Muscle of leg (tissue), 11 donors: ENCODE results near the gene SPTBN4. TPM values are rescaled to one million over a fixed set of nuclear protein-coding genes. Genes with fewer than 3 reads are reported as not detected.
"Not testable (repeated sequence)": the region's sequence is repeated elsewhere in the genome, so short reads cannot be mapped to it uniquely, and the experiment has no call there.

Source experiments
- DNase-seq: peaks from one replicate; pipeline ENCODE4 v3.0.0; 2013
- H3K27ac ChIP-seq: one replicate; pipeline ENCODE4 v1.5.1; 2013; ENCODE audit warnings: mild to moderate bottlenecking, low read length, control low read depth
- H3K27me3 ChIP-seq: one replicate; pipeline ENCODE4 v1.6.1; 2013; ENCODE audit warnings: low read length; ENCODE audit not compliant: control insufficient read depth, insufficient read depth
- H3K36me3 ChIP-seq: one replicate; pipeline ENCODE4 v1.6.1; 2013; ENCODE audit warnings: low read length; ENCODE audit not compliant: control insufficient read depth, insufficient read depth
- H3K4me1 ChIP-seq: one replicate; pipeline ENCODE4 v1.6.1; 2013; ENCODE audit warnings: low read length; ENCODE audit not compliant: control insufficient read depth, insufficient read depth
- H3K4me3 ChIP-seq: one replicate; pipeline ENCODE4 v1.5.1; 2013; ENCODE audit warnings: low read length, control low read depth
- H3K9me3 ChIP-seq: replicated peaks from 2 replicates; pipeline ENCODE4 v1.6.1; 2013; ENCODE audit warnings: low read depth, low read length; ENCODE audit not compliant: control insufficient read depth
- WGBS: methylation state at CpG from one replicate; pipeline ENCODE4 v1.1.5; 2013; ENCODE audit warnings: missing lambda C conversion rate; ENCODE audit not compliant: insufficient coverage; 5-methylcytosine and 5-hydroxymethylcytosine counted together
- polyA plus RNA-seq, 8 donors: library from polyadenylated mRNA; unstranded; fragments of 120-200 nt; gene quantifications; one replicate each; pipeline versions ENCODE4 v1.2.1 to v1.2.3, GENCODE V29; 2013; ENCODE audit warnings: inconsistent platforms in 1 of 8, low replicate concordance in 1 of 8; ENCODE audit not compliant: insufficient read length in 8 of 8, insufficient read depth in 1 of 8
- total RNA-seq: library from RNA; stranded (reverse); fragments of 120-200 nt; gene quantifications from one replicate; pipeline ENCODE4 v1.2.4, GENCODE V29; 2013

SPTBN4 gene
- total and polyA plus RNA-seq, 9 donors = 0.23 to 0.73 (median 0.43) TPM

GRCh38 chr19:40546153-40546841 lies 79.5 kb downstream of the SPTBN4 start:
- not testable (repeated sequence) for H3K9me3 ChIP-seq, H3K4me3 ChIP-seq, H3K36me3 ChIP-seq, H3K27ac ChIP-seq, DNase-seq
- peaks cover 12% of the 10 kb centered on the region for H3K4me1 ChIP-seq
- no CpG with 5 or more reads among the region's 3 CpGs for WGBS
- H3K27me3 ChIP-seq = peaks cover 18% of the 10 kb centered on the region

- H3K4me1 ChIP-seq = peaks cover 11% of the 10 kb centered on the region
- DNase-seq, H3K27ac ChIP-seq: not testable (repeated sequence)
Observed at GRCh38 chr19:40547190-40547589, 80.4 kb downstream of the SPTBN4 start.

GRCh38 chr19:40547836-40548235 lies 81.0 kb downstream of the SPTBN4 start:
- peaks cover 4% of the 10 kb centered on the region for H3K4me1 ChIP-seq
- peaks cover 3% of the 10 kb centered on the region for H3K9me3 ChIP-seq
- no peak overlapping the region for H3K27ac ChIP-seq
- H3K27me3 ChIP-seq = peaks cover 21% of the 10 kb centered on the region
- WGBS = no CpG with 5 or more reads among the region's 1 CpG
- peak; percentile 80 for DNase-seq
- H3K36me3 ChIP-seq = no peaks in the 10 kb centered on the region
- H3K4me3 ChIP-seq = no peak overlapping the region

More at GRCh38 chr19:40547190-40547589, 80.4 kb downstream of the SPTBN4 start:
- not testable (repeated sequence) for H3K4me3 ChIP-seq, H3K36me3 ChIP-seq, H3K9me3 ChIP-seq
- WGBS = no CpG with 5 or more reads among the region's 4 CpGs
- H3K27me3 ChIP-seq = peaks cover 18% of the 10 kb centered on the region

GRCh38 chr19:40549007-40549708 lies 82.4 kb downstream of the SPTBN4 start:
- Histone ChIP-seq H3K36me3 (no peaks in the 10 kb centered on the region), H3K27me3 (peaks cover 31% of the 10 kb centered on the region), H3K9me3 (peaks cover 3% of the 10 kb centered on the region), H3K4me3 (no peak overlapping the region), H3K27ac (no peak overlapping the region), H3K4me1 (peaks cover 5% of the 10 kb centered on the region)
- WGBS = 5% methylated on average over 32 of the region's 43 CpGs
- peak; percentile 47 for DNase-seq

GRCh38 chr19:40550951-40551350 lies 84.2 kb downstream of the SPTBN4 start:
- WGBS = 90% methylated on average over 2 of the region's 4 CpGs
- Histone ChIP-seq H3K9me3 (peaks cover 3% of the 10 kb centered on the region), H3K4me1 (peaks cover 10% of the 10 kb centered on the region), H3K27ac (no peak overlapping the region), H3K36me3 (no peaks in the 10 kb centered on the region), H3K27me3 (peaks cover 44% of the 10 kb centered on the region), H3K4me3 (no peak overlapping the region)
- DNase-seq = no peak

GRCh38 chr19:40552848-40553247 lies 86.0 kb downstream of the SPTBN4 start:
- 100% methylated on average over 2 of the region's 3 CpGs for WGBS
- peaks cover 10% of the 10 kb centered on the region for H3K4me1 ChIP-seq
- peaks cover 46% of the 10 kb centered on the region for H3K27me3 ChIP-seq
- no peak overlapping the region for H3K4me3 ChIP-seq
- no peak overlapping the region for H3K27ac ChIP-seq
- no peak for DNase-seq
- H3K36me3 ChIP-seq = no peaks in the 10 kb centered on the region
- no peaks in the 10 kb centered on the region for H3K9me3 ChIP-seq

GRCh38 chr19:40553885-40554857 lies 87.4 kb downstream of the SPTBN4 start:
- DNase-seq = no peak
- H3K4me3 ChIP-seq = no peak overlapping the region
- no peaks in the 10 kb centered on the region for H3K9me3 ChIP-seq
- peaks cover 41% of the 10 kb centered on the region for H3K27me3 ChIP-seq
- WGBS = 8% methylated on average over 61 of the region's 69 CpGs
- no peaks in the 10 kb centered on the region for H3K36me3 ChIP-seq
- peaks cover 10% of the 10 kb centered on the region for H3K4me1 ChIP-seq
- H3K27ac ChIP-seq = no peak overlapping the region

GRCh38 chr19:40555978-40556689 lies 89.3 kb downstream of the SPTBN4 start:
- Histone ChIP-seq H3K4me3 (no peak overlapping the region), H3K9me3 (no peaks in the 10 kb centered on the region), H3K27ac (no peak overlapping the region), H3K4me1 (peaks cover 10% of the 10 kb centered on the region), H3K36me3 (no peaks in the 10 kb centered on the region), H3K27me3 (peaks cover 41% of the 10 kb centered on the region)
- DNase-seq = no peak
- WGBS = 77% methylated on average over 15 of the region's 17 CpGs

GRCh38 chr19:40556953-40557530 lies 90.2 kb downstream of the SPTBN4 start:
- Histone ChIP-seq H3K27me3 (peaks cover 41% of the 10 kb centered on the region), H3K36me3 (no peaks in the 10 kb centered on the region), H3K9me3 (no peaks in the 10 kb centered on the region), H3K4me1 (peaks cover 10% of the 10 kb centered on the region), H3K4me3 (no peak overlapping the region), H3K27ac (no peak overlapping the region)
- DNase-seq = no peak
- WGBS = 72% methylated on average over 24 of the region's 24 CpGs
